Cardiac muscle cell (in vitro differentiated cells and primary cell): Measurements from ENCODE around the gene ODF2. TPM values are rescaled to one million over a fixed set of nuclear protein-coding genes. Genes with fewer than 3 reads are reported as not detected.

Source experiments
- DNase-seq, 2 donors: peaks; one replicate each; pipeline versions ENCODE4 v3.0.0 to v3.0.0-alpha.2; 2010 to 2017; ENCODE audit warnings: low read depth in 1 of 2, low spot score in 1 of 2
- H3K27ac ChIP-seq: fragments of 200-600 bp; sonication (generic); 2 replicates; pipeline ENCODE4 v1.5.1; 2016
- H3K27me3 ChIP-seq: fragments of 200-600 bp; sonication (generic); 2 replicates; pipeline ENCODE4 v1.6.0; 2016; ENCODE audit warnings: control low read depth
- H3K36me3 ChIP-seq: fragments of 200-600 bp; sonication (generic); 2 replicates; pipeline ENCODE4 v1.5.1; 2016; ENCODE audit warnings: control low read depth
- H3K4me1 ChIP-seq: fragments of 200-600 bp; sonication (generic); 2 replicates; pipeline ENCODE4 v1.8.1; 2017; ENCODE audit warnings: low read depth, mild to moderate bottlenecking, mixed run types
- H3K4me3 ChIP-seq: fragments of 200-600 bp; sonication (generic); 2 replicates; pipeline ENCODE4 v1.5.1; 2016; ENCODE audit warnings: mild to moderate bottlenecking
- H3K9me3 ChIP-seq: fragments of 200-600 bp; sonication (generic); 2 replicates; pipeline ENCODE4 v1.5.1; 2017; ENCODE audit warnings: low read depth, mild to moderate bottlenecking, control low read depth
- polyA plus RNA-seq: library from polyadenylated mRNA; unstranded; fragments of >200 nt; fragmentation: Nextera tagmentation; extraction: Ambion mirVana; gene quantifications from 2 replicates; pipeline ENCODE4 v1.2.1, GENCODE V29; 2016
- total RNA-seq: library from RNA; depleted of rRNA; stranded (reverse); fragments of >200 nt; gene quantifications from 2 replicates; pipeline ENCODE4 v1.2.3, GENCODE V29; 2016
- TF ChIP-seq, protein P1 (sequence below): IDR thresholded peaks from 2 replicates; pipeline ENCODE4 v1.5.1; 2012; ENCODE audit warnings: low read depth, mild to moderate bottlenecking, low read length

ODF2 gene
- total and polyA plus RNA-seq, 2 experiments from 2014 or later: 31.3 to 66.9 TPM

DNA sequence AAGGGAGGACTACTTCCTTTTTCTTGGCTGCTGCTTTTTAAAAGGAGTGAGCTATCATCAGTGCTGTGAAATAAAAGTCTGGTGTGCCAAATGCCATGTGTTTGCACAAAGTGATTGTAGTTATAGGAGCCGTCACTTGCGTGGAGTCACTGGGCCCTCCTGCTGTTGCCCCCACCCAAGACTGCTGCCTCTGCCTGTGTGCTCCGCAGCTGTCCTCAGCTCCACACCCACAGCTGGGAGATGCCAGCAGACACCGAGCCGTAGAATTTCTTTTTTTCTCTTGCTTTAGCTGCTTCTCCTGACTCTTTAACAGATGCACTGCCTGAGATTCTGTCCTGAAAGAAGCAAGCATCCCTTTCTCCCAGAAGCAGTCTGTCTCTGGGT lies 38.9 kb downstream of the ODF2 start:
- no peak for DNase-seq
- Histone ChIP-seq H3K36me3 (peaks cover 26% of the 10 kb centered on the region), H3K27ac (no peak overlapping the region), H3K9me3 (no peaks in the 10 kb centered on the region), H3K4me1 (no peaks in the 10 kb centered on the region), H3K27me3 (no peaks in the 10 kb centered on the region), H3K4me3 (no peak overlapping the region)
- TF ChIP-seq, protein P1, sequence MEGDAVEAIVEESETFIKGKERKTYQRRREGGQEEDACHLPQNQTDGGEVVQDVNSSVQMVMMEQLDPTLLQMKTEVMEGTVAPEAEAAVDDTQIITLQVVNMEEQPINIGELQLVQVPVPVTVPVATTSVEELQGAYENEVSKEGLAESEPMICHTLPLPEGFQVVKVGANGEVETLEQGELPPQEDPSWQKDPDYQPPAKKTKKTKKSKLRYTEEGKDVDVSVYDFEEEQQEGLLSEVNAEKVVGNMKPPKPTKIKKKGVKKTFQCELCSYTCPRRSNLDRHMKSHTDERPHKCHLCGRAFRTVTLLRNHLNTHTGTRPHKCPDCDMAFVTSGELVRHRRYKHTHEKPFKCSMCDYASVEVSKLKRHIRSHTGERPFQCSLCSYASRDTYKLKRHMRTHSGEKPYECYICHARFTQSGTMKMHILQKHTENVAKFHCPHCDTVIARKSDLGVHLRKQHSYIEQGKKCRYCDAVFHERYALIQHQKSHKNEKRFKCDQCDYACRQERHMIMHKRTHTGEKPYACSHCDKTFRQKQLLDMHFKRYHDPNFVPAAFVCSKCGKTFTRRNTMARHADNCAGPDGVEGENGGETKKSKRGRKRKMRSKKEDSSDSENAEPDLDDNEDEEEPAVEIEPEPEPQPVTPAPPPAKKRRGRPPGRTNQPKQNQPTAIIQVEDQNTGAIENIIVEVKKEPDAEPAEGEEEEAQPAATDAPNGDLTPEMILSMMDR: no peak

DNA sequence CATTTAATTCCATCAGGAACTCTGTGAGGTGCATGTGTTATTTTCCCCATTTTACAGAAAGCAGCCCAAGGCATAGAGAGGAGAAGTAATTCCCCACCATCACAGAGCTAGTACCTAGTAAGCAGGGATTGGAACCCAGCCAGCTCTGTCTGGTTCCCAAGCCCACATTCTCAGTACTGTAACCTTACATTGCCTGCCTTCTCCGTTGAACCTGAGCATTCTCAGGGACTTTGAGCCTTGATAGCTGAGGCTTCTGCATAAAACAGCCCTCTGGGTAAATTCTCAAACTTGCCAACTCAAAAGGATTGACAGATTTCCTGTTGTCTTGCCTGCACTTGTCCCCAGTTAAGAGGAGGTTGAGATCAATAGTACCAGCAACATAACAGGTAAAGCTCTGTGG lies 39.5 kb downstream of the ODF2 start:
- no peaks in the 10 kb centered on the region for H3K4me1 ChIP-seq
- DNase-seq: no peak
- H3K4me3 ChIP-seq: no peak overlapping the region
- H3K36me3 ChIP-seq: peaks cover 22% of the 10 kb centered on the region
- H3K9me3 ChIP-seq: no peaks in the 10 kb centered on the region
- no peak overlapping the region for H3K27ac ChIP-seq
- TF ChIP-seq, protein P1: no peak
- H3K27me3 ChIP-seq: no peaks in the 10 kb centered on the region

DNA sequence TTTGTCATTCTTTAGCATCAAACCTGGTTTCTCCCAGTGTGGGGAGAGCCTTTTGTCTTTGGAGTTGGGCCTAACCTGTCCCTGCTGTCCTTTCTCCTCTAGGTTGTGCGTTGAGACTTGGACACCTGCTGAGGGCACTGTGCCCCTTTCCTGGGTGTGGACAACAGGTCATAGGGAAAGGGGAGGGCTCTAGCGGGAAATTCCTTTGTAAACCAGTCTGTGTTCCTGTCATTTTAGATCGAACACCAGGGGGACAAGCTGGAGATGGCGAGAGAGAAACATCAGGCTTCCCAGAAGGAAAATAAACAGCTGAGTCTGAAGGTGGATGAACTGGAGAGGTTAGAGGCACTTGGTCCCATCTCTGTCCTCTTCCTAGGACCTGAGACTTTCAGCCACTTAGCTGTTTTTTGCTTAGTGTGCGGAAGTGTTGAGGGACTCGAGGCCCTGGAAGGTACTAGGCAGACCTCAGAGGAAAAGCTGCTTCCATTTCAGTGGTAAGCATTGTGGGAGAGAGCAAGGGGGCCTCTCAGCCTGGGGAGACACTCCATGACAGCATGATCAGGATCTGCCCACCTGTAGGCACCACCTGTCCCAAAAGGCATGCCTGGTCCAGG lies 40.1 kb downstream of the ODF2 start:
- TF ChIP-seq, protein P1: no peak
- Histone ChIP-seq H3K4me3 (no peak overlapping the region), H3K27me3 (no peaks in the 10 kb centered on the region), H3K27ac (no peak overlapping the region), H3K4me1 (no peaks in the 10 kb centered on the region), H3K36me3 (peaks cover 22% of the 10 kb centered on the region), H3K9me3 (no peaks in the 10 kb centered on the region)
- DNase-seq: peak in 1 of 2 donors; percentile 3

DNA sequence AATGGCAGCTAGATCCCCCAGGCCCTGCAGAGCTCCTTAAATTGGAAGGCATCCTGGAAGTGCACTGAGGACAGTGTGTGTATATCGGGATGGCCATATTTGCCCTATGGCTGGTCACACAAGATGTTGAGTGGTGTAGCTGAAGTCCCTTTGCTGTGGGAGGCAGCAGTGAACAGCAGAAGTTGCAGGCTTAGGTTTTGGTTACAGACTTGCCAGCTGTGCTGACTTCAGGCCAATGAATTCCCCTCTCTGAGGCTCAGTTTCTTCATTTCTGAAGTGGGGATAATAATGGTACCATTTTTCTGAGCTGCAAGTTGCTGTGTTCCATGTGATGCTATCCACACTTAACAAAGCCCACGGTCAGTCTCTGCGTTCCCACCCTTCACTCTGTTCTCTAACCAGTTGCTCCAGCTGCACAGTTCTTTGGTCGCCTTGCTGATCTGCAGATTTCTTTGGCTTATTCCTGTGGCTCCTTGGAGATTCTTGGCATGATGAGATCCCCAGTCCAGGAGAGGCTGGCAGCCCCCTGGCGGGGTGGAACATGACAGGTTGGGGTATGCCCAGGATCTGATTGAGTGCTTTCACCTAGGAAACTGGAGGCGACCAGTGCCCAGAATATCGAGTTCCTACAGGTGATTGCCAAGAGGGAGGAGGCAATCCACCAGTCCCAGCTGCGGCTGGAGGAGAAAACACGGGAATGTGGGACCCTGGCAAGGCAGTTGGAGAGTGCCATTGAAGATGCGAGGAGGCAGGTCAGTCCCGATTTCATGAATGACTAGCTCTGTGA lies 42.2 kb downstream of the ODF2 start:
- TF ChIP-seq, protein P1: no peak
- H3K27me3 ChIP-seq: no peaks in the 10 kb centered on the region
- H3K9me3 ChIP-seq: no peaks in the 10 kb centered on the region
- H3K4me1 ChIP-seq: no peaks in the 10 kb centered on the region
- no peak for DNase-seq
- H3K4me3 ChIP-seq: no peak overlapping the region
- H3K27ac ChIP-seq: no peak overlapping the region
- H3K36me3 ChIP-seq: peaks cover 19% of the 10 kb centered on the region

DNA sequence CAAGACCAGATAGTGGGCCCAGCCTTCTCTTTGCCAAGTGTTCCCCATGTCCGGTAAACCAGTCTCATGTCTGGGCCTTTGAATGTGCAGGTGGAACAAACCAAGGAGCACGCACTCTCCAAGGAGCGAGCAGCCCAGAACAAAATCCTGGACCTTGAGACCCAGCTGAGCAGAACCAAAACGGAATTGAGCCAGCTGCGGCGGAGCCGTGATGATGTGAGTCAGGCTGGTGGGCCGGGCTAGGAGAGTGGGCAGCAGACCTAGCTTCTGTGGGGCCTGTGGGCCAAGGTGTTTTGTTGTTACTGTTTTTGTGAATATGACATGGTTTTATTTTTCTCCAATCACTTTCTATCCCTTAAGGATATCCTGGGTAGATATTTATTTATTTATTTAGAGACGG lies 43.1 kb downstream of the ODF2 start:
- Histone ChIP-seq H3K9me3 (no peaks in the 10 kb centered on the region), H3K36me3 (peaks cover 19% of the 10 kb centered on the region), H3K4me3 (no peak overlapping the region), H3K27ac (no peak overlapping the region), H3K27me3 (no peaks in the 10 kb centered on the region), H3K4me1 (no peaks in the 10 kb centered on the region)
- TF ChIP-seq, protein P1: no peak
- no peak for DNase-seq
